ENCODE results near the gene SYT1. TPM values are rescaled to one million over a fixed set of nuclear protein-coding genes. Genes with fewer than 3 reads are reported as not detected.

Gene SYT1
- total and polyA plus RNA-seq, 4 donors, result 0.53 to 0.84 (median 0.64) TPM

- Histone ChIP-seq H3K27me3 (ENCODE audit: control insufficient read depth in 4 of 4, insufficient read depth in 4 of 4, low read length in 3 of 4) (no peaks in the 10 kb centered on the region), H3K9ac (ENCODE audit: low read depth in 1 of 2, low read length in 2 of 2) (no peak overlapping the region), H3K4me1 (ENCODE audit: control insufficient read depth in 4 of 4, insufficient read depth in 4 of 4, low read length in 3 of 4) (no peaks in the 10 kb centered on the region), H3K27ac (ENCODE audit: low read depth in 1 of 2, low read length in 2 of 2) (no peak overlapping the region), H3K36me3 (ENCODE audit: control insufficient read depth in 4 of 4, insufficient read depth in 3 of 4, low read depth in 1 of 4, low read length in 3 of 4) (no peaks in the 10 kb centered on the region), H3K9me3 (ENCODE audit: control insufficient read depth in 4 of 4, low read length in 3 of 4) (no peaks in the 10 kb centered on the region), H3K4me3 (ENCODE audit: low read depth in 1 of 3, low read length in 3 of 3) (no peak overlapping the region)
- TF ChIP-seq, protein P1, sequence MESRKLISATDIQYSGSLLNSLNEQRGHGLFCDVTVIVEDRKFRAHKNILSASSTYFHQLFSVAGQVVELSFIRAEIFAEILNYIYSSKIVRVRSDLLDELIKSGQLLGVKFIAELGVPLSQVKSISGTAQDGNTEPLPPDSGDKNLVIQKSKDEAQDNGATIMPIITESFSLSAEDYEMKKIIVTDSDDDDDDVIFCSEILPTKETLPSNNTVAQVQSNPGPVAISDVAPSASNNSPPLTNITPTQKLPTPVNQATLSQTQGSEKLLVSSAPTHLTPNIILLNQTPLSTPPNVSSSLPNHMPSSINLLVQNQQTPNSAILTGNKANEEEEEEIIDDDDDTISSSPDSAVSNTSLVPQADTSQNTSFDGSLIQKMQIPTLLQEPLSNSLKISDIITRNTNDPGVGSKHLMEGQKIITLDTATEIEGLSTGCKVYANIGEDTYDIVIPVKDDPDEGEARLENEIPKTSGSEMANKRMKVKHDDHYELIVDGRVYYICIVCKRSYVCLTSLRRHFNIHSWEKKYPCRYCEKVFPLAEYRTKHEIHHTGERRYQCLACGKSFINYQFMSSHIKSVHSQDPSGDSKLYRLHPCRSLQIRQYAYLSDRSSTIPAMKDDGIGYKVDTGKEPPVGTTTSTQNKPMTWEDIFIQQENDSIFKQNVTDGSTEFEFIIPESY (IDR thresholded peaks at IDR 0.05), result no peak
- TF ChIP-seq HNF4A (conservative IDR thresholded peaks at IDR 0.05) (no peak), EGR1 (IDR thresholded peaks at IDR 0.05; ENCODE audit: low read depth in 2 of 2) (no peak), MAX (IDR thresholded peaks at IDR 0.05) (no peak), SP1 (IDR thresholded peaks at IDR 0.05) (no peak), FOXA2 (IDR thresholded peaks at IDR 0.05) (no peak), YY1 (IDR thresholded peaks at IDR 0.05) (no peak), HNF4G (IDR thresholded peaks at IDR 0.05) (no peak), FOXA1 (IDR thresholded peaks at IDR 0.05) (no peak), JUND (IDR thresholded peaks at IDR 0.05) (no peak), RAD21 (IDR thresholded peaks at IDR 0.05) (no peak), CTCF (IDR thresholded peaks at IDR 0.05; ENCODE audit: low read depth, low read length, missing input control) (no peak), RXRA (IDR thresholded peaks at IDR 0.05) (no peak), GABPA (IDR thresholded peaks at IDR 0.05 in 1 of 2, conservative IDR thresholded peaks at IDR 0.05 in 1 of 2) (no peak)
- TF ChIP-seq, protein P2, sequence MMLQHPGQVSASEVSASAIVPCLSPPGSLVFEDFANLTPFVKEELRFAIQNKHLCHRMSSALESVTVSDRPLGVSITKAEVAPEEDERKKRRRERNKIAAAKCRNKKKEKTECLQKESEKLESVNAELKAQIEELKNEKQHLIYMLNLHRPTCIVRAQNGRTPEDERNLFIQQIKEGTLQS (IDR thresholded peaks at IDR 0.05), result no peak
- WGBS, result 77% methylated on average over 4 of the region's 4 CpGs
- DNase-seq (ENCODE audit: low spot score), result no peak
Measured at GRCh38 chr12:79187032-79187431, 322.5 kb downstream of the SYT1 start.

DNA sequence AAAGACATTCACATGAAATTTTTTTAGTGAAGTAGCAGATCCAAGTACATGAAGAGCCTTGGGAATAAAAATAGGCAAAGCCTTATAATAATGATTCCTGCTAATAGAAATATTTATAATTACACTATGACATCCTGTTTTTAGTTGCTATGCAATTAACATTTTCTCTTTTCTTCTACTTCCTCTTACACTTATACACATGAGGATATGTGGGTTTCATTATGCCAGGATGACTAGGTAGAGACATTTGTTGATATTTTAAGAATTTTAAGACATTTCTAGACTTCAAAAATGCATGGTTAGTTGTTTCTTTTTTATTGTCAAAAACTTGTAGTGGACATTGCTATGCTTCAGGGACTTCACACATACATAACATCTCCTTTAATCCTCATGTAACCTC is 326.8 kb downstream of the SYT1 start:
- no peaks in the 10 kb centered on the region for H3K9me3 ChIP-seq (ENCODE audit: control insufficient read depth in 4 of 4, low read length in 3 of 4)
- H3K4me1 ChIP-seq (ENCODE audit: control insufficient read depth in 4 of 4, insufficient read depth in 4 of 4, low read length in 3 of 4), result no peaks in the 10 kb centered on the region
- H3K4me3 ChIP-seq (ENCODE audit: low read depth in 1 of 3, low read length in 3 of 3), result no peak overlapping the region
- TF ChIP-seq RXRA (IDR thresholded peaks at IDR 0.05) (no peak), HNF4G (IDR thresholded peaks at IDR 0.05) (no peak), SP1 (IDR thresholded peaks at IDR 0.05) (no peak), EGR1 (IDR thresholded peaks at IDR 0.05; ENCODE audit: low read depth in 2 of 2) (no peak), FOXA1 (IDR thresholded peaks at IDR 0.05) (no peak), NR2F2 (IDR thresholded peaks at IDR 0.05) (no peak), GABPA (IDR thresholded peaks at IDR 0.05 in 1 of 2, conservative IDR thresholded peaks at IDR 0.05 in 1 of 2) (no peak), YY1 (IDR thresholded peaks at IDR 0.05) (no peak), HNF4A (conservative IDR thresholded peaks at IDR 0.05) (no peak), TAF1 (conservative IDR thresholded peaks at IDR 0.05) (no peak), MAX (IDR thresholded peaks at IDR 0.05) (no peak), RAD21 (IDR thresholded peaks at IDR 0.05) (no peak), CTCF (IDR thresholded peaks at IDR 0.05; ENCODE audit: low read depth, low read length, missing input control) (no peak), FOXA2 (IDR thresholded peaks at IDR 0.05) (no peak), JUND (IDR thresholded peaks at IDR 0.05) (no peak)
- TF ChIP-seq, protein P2 (IDR thresholded peaks at IDR 0.05), result no peak
- TF ChIP-seq, protein P1 (IDR thresholded peaks at IDR 0.05), result no peak
- TF ChIP-seq, protein P3, sequence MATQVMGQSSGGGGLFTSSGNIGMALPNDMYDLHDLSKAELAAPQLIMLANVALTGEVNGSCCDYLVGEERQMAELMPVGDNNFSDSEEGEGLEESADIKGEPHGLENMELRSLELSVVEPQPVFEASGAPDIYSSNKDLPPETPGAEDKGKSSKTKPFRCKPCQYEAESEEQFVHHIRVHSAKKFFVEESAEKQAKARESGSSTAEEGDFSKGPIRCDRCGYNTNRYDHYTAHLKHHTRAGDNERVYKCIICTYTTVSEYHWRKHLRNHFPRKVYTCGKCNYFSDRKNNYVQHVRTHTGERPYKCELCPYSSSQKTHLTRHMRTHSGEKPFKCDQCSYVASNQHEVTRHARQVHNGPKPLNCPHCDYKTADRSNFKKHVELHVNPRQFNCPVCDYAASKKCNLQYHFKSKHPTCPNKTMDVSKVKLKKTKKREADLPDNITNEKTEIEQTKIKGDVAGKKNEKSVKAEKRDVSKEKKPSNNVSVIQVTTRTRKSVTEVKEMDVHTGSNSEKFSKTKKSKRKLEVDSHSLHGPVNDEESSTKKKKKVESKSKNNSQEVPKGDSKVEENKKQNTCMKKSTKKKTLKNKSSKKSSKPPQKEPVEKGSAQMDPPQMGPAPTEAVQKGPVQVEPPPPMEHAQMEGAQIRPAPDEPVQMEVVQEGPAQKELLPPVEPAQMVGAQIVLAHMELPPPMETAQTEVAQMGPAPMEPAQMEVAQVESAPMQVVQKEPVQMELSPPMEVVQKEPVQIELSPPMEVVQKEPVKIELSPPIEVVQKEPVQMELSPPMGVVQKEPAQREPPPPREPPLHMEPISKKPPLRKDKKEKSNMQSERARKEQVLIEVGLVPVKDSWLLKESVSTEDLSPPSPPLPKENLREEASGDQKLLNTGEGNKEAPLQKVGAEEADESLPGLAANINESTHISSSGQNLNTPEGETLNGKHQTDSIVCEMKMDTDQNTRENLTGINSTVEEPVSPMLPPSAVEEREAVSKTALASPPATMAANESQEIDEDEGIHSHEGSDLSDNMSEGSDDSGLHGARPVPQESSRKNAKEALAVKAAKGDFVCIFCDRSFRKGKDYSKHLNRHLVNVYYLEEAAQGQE (IDR thresholded peaks at IDR 0.05), result no peak
- H3K27ac ChIP-seq (ENCODE audit: low read depth in 1 of 2, low read length in 2 of 2), result no peak overlapping the region
- no peak overlapping the region for H3K9ac ChIP-seq (ENCODE audit: low read depth in 1 of 2, low read length in 2 of 2)
- no peaks in the 10 kb centered on the region for H3K36me3 ChIP-seq (ENCODE audit: control insufficient read depth in 4 of 4, insufficient read depth in 3 of 4, low read depth in 1 of 4, low read length in 3 of 4)
- no peak for DNase-seq (ENCODE audit: low spot score)
- no peaks in the 10 kb centered on the region for H3K27me3 ChIP-seq (ENCODE audit: control insufficient read depth in 4 of 4, insufficient read depth in 4 of 4, low read length in 3 of 4)

Measured in liver (tissue), 9 donors.